ENCODE results near the gene CST1. TPM values are rescaled to one million over a fixed set of nuclear protein-coding genes. Genes with fewer than 3 reads are reported as not detected.
"Not testable (repeated sequence)": the region's sequence is repeated elsewhere in the genome, so short reads cannot be mapped to it uniquely, and the experiment has no call there.

The CST1 gene
- total and polyA plus RNA-seq, 4 donors: not detected

- not testable (repeated sequence) for H3K27ac ChIP-seq (ENCODE audit: low read depth in 1 of 2, low read length in 2 of 2); H3K4me3 ChIP-seq (ENCODE audit: low read depth in 1 of 3, low read length in 3 of 3); H3K9me3 ChIP-seq (ENCODE audit: control insufficient read depth in 4 of 4, low read length in 3 of 4); DNase-seq (ENCODE audit: low spot score); H3K4me1 ChIP-seq (ENCODE audit: control insufficient read depth in 4 of 4, insufficient read depth in 4 of 4, low read length in 3 of 4); H3K9ac ChIP-seq (ENCODE audit: low read depth in 1 of 2, low read length in 2 of 2); H3K36me3 ChIP-seq (ENCODE audit: control insufficient read depth in 4 of 4, insufficient read depth in 3 of 4, low read depth in 1 of 4, low read length in 3 of 4); H3K27me3 ChIP-seq (ENCODE audit: control insufficient read depth in 4 of 4, insufficient read depth in 4 of 4, low read length in 3 of 4)
Measured at GRCh38 chr20:23711778-23712177, 39.0 kb downstream of the CST1 start.

DNA sequence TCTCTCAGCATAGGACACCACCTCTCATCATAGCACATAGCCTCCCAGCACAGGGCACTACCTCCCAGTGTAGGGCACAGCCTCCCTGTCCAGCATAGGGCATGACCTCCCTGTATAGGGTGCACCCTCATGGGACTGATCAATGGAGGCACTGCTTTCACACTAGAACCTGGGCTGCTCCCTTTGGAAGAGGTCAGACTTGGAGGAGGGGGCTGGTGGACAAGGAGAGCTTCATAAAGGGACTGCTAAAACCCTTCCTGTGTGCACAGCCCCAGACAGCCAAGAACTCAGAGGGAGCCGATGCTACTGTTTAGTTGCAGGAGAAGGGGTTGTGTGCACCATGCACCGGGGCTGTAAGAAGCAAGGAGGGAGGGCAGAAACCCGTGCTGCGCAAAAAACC, 40.0 kb downstream of the CST1 start:
- Histone ChIP-seq H3K27ac (ENCODE audit: low read depth in 1 of 2, low read length in 2 of 2) (no peak overlapping the region), H3K4me1 (ENCODE audit: control insufficient read depth in 4 of 4, insufficient read depth in 4 of 4, low read length in 3 of 4) (no peaks in the 10 kb centered on the region), H3K27me3 (ENCODE audit: control insufficient read depth in 4 of 4, insufficient read depth in 4 of 4, low read length in 3 of 4) (peaks cover 0 to 2% (median 0%) of the 10 kb centered on the region in 4 donors), H3K9me3 (ENCODE audit: control insufficient read depth in 4 of 4, low read length in 3 of 4) (no peaks in the 10 kb centered on the region), H3K4me3 (ENCODE audit: low read depth in 1 of 3, low read length in 3 of 3) (no peak overlapping the region), H3K36me3 (ENCODE audit: control insufficient read depth in 4 of 4, insufficient read depth in 3 of 4, low read depth in 1 of 4, low read length in 3 of 4) (no peaks in the 10 kb centered on the region), H3K9ac (ENCODE audit: low read depth in 1 of 2, low read length in 2 of 2) (no peak overlapping the region)
- 89% methylated on average over 4 of the region's 4 CpGs for WGBS
- no peak for DNase-seq (ENCODE audit: low spot score)
- TF ChIP-seq, protein P1, sequence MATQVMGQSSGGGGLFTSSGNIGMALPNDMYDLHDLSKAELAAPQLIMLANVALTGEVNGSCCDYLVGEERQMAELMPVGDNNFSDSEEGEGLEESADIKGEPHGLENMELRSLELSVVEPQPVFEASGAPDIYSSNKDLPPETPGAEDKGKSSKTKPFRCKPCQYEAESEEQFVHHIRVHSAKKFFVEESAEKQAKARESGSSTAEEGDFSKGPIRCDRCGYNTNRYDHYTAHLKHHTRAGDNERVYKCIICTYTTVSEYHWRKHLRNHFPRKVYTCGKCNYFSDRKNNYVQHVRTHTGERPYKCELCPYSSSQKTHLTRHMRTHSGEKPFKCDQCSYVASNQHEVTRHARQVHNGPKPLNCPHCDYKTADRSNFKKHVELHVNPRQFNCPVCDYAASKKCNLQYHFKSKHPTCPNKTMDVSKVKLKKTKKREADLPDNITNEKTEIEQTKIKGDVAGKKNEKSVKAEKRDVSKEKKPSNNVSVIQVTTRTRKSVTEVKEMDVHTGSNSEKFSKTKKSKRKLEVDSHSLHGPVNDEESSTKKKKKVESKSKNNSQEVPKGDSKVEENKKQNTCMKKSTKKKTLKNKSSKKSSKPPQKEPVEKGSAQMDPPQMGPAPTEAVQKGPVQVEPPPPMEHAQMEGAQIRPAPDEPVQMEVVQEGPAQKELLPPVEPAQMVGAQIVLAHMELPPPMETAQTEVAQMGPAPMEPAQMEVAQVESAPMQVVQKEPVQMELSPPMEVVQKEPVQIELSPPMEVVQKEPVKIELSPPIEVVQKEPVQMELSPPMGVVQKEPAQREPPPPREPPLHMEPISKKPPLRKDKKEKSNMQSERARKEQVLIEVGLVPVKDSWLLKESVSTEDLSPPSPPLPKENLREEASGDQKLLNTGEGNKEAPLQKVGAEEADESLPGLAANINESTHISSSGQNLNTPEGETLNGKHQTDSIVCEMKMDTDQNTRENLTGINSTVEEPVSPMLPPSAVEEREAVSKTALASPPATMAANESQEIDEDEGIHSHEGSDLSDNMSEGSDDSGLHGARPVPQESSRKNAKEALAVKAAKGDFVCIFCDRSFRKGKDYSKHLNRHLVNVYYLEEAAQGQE (IDR thresholded peaks at IDR 0.05): no peak
- no peak for TF ChIP-seq NR2F2 (IDR thresholded peaks at IDR 0.05)
- TF ChIP-seq, protein P2, sequence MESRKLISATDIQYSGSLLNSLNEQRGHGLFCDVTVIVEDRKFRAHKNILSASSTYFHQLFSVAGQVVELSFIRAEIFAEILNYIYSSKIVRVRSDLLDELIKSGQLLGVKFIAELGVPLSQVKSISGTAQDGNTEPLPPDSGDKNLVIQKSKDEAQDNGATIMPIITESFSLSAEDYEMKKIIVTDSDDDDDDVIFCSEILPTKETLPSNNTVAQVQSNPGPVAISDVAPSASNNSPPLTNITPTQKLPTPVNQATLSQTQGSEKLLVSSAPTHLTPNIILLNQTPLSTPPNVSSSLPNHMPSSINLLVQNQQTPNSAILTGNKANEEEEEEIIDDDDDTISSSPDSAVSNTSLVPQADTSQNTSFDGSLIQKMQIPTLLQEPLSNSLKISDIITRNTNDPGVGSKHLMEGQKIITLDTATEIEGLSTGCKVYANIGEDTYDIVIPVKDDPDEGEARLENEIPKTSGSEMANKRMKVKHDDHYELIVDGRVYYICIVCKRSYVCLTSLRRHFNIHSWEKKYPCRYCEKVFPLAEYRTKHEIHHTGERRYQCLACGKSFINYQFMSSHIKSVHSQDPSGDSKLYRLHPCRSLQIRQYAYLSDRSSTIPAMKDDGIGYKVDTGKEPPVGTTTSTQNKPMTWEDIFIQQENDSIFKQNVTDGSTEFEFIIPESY (IDR thresholded peaks at IDR 0.05): no peak
- no peak for TF ChIP-seq TAF1 (conservative IDR thresholded peaks at IDR 0.05)
- no peak for TF ChIP-seq JUND (IDR thresholded peaks at IDR 0.05)
- TF ChIP-seq RAD21 (IDR thresholded peaks at IDR 0.05): no peak
- no peak for TF ChIP-seq CTCF (IDR thresholded peaks at IDR 0.05; ENCODE audit: low read depth, low read length, missing input control)
- no peak for TF ChIP-seq EGR1 (IDR thresholded peaks at IDR 0.05; ENCODE audit: low read depth in 2 of 2)
- TF ChIP-seq SP1 (IDR thresholded peaks at IDR 0.05): no peak
- no peak for TF ChIP-seq RXRA (IDR thresholded peaks at IDR 0.05)
- TF ChIP-seq HNF4A (conservative IDR thresholded peaks at IDR 0.05): no peak
- no peak for TF ChIP-seq YY1 (IDR thresholded peaks at IDR 0.05)
- no peak for TF ChIP-seq FOXA2 (IDR thresholded peaks at IDR 0.05)
- TF ChIP-seq GABPA (IDR thresholded peaks at IDR 0.05 in 1 of 2, conservative IDR thresholded peaks at IDR 0.05 in 1 of 2): no peak
- no peak for TF ChIP-seq HNF4G (IDR thresholded peaks at IDR 0.05)
- no peak for TF ChIP-seq FOXA1 (IDR thresholded peaks at IDR 0.05)
- TF ChIP-seq, protein P3, sequence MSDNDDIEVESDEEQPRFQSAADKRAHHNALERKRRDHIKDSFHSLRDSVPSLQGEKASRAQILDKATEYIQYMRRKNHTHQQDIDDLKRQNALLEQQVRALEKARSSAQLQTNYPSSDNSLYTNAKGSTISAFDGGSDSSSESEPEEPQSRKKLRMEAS (IDR thresholded peaks at IDR 0.05): no peak
- TF ChIP-seq ATF3 (IDR thresholded peaks at IDR 0.05): no peak

Data from liver (tissue), 9 donors.